Subcutaneous abdominal adipose tissue (tissue), 5 donors: Measurements from ENCODE around the gene SH3PXD2A.

ENCODE experiments used
- H3K27ac ChIP-seq: one replicate; pipeline ENCODE4 v1.7.0; 2013; ENCODE audit warnings: low read depth, mild to moderate bottlenecking, inconsistent platforms, low read length, moderate library complexity
- H3K27me3 ChIP-seq, 5 donors: one replicate each; pipeline ENCODE4 v1.7.0; 2013; ENCODE audit warnings: low read length in 5 of 5, inconsistent platforms in 1 of 5; ENCODE audit not compliant: control insufficient read depth in 5 of 5, insufficient read depth in 4 of 5
- H3K36me3 ChIP-seq, 5 donors: one replicate each; pipeline ENCODE4 v1.7.0; 2013; ENCODE audit warnings: low read length in 5 of 5; ENCODE audit not compliant: control insufficient read depth in 5 of 5, insufficient read depth in 5 of 5
- H3K4me1 ChIP-seq, 5 donors: one replicate each; pipeline ENCODE4 v1.7.0; 2013; ENCODE audit warnings: low read length in 5 of 5, mild to moderate bottlenecking in 3 of 5, moderate library complexity in 1 of 5; ENCODE audit not compliant: control insufficient read depth in 5 of 5, insufficient read depth in 5 of 5
- H3K4me3 ChIP-seq, 5 donors: one replicate each; pipeline ENCODE4 v1.7.0; 2013; ENCODE audit warnings: low read length in 5 of 5, low read depth in 1 of 5
- H3K9ac ChIP-seq, 5 donors: one replicate each; pipeline ENCODE4 v1.7.0; 2013; ENCODE audit warnings: low read length in 5 of 5, mild to moderate bottlenecking in 4 of 5, moderate library complexity in 3 of 5
- H3K9me3 ChIP-seq, 5 donors: one replicate each; pipeline ENCODE4 v1.7.0; 2013; ENCODE audit warnings: low read length in 5 of 5; ENCODE audit not compliant: control insufficient read depth in 5 of 5
- donor health status: healthy.
- donor health status: healthy.
- donor health status: healthy.
- donor health status: healthy.
- donor health status: healthy.

The SH3PXD2A gene

DNA sequence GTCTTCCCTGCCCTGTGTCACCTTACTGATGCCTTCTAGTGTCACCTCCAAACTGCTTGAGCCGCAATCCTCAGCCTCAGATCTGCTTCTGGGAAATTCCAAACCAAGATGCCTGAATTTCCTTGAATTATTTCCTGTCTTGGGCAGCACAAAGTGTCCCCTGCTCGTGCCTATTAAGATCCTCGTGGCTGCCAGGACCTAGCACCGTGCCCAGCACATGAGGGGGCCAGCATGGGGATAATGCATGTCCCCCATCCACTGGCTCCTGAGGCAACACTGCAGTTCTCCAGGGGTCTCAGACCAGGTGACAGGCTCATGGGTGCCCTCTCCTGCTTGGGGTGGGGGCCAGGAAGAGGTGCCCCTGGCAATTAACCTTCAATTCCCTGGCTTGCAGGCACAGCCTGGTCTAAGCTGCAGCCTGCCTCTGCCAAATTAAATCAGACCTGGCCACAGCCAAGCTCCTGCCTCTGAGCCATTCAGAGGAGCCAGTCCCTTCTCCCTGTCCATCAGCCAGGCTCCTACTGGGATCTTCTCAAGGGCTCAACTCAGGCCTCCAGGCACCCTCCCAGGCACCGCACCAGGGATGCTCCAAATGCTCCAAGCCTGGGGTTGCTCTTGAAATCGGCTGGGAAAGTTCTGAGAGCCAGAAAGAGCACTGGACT lies 146.6 kb downstream of the SH3PXD2A start:
- no peaks in the 10 kb centered on the region for H3K9me3 ChIP-seq
- H3K4me1 ChIP-seq: no peaks in the 10 kb centered on the region
- no peak overlapping the region for H3K4me3 ChIP-seq
- no peak overlapping the region for H3K27ac ChIP-seq
- H3K27me3 ChIP-seq: peaks cover 0 to 4% (median 0%) of the 10 kb centered on the region in 5 donors
- H3K9ac ChIP-seq: no peak overlapping the region
- no peaks in the 10 kb centered on the region for H3K36me3 ChIP-seq

DNA sequence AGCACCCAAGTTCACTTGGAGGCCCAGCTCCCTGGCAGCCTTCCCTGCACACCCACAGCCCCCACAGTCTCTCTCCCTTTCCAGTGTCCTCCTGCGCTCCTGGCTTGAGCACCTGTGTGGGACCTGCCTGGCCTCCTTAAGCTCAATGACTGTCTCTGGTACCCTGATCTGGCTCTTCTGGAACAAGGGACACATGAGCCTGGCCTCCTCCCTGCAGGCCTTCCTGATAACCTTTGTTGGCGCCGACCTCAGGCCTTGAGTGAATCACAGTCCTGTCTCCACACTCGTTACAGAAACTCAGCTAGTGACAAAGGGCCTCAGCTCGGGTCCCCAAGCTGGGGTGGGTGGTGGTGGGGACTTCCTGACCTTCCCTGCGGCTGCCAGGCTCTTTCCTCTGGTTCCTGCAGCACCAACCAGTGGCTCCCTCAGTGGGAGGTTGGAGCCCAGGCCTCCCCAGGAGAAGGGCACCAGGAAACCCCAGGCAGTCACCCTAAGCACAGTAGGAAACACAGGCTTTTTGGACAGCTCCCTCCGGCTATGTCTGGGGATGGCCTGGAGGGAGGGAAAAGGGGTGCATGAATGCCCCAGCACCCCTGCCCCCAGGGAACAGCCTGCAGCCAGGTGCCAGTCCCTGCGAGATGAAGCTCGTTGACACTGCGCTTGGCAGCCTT lies 147.3 kb downstream of the SH3PXD2A start:
- Histone ChIP-seq H3K27ac (no peak overlapping the region), H3K9ac (no peak overlapping the region), H3K4me1 (no peaks in the 10 kb centered on the region)

DNA sequence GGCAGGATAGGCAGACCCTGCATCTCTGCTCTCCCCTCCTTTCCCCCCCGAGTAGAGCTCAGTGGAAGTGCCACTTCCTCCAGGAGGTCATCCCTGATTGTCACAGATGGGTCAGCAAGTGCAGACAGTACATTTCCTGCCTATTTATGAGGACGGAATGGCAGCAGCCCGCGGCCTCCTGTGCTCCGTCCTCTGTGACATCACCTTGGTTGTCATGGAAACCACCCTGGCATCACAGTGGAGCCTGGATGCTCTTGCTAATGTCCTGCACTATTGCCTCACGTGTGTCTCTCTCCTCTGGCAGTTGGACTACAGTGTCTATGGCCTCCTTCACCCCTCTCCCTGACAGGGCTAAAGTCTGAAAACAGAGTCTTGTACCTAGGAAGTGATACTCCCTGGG lies 148.6 kb downstream of the SH3PXD2A start:
- H3K36me3 ChIP-seq: no peaks in the 10 kb centered on the region

More for the DNA sequence above, 147.3 kb downstream of the SH3PXD2A start:
- no peak overlapping the region for H3K4me3 ChIP-seq
- peaks cover 0 to 4% (median 0%) of the 10 kb centered on the region in 5 donors for H3K27me3 ChIP-seq
- no peaks in the 10 kb centered on the region for H3K36me3 ChIP-seq
- no peaks in the 10 kb centered on the region for H3K9me3 ChIP-seq

DNA sequence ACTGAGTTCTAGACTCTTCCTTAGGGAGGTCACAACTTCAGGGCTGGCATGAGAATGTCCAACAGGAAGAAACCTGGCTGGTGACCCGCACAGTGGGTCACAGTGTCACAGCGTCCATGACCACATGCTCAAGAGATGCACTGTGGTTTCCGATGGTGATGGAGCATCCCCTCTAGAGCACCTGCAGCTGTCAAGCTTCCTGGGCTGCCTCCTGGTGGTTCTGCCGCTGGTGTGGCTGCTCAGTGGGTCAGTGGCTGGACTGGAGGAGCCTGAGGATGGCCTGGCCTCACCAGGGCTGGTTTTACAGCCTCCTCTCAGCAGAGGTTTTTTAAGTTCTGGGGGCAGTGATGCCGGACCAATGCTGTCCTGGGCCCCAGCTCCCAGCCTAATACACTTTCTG lies 149.3 kb downstream of the SH3PXD2A start:
- Histone ChIP-seq H3K4me1 (no peaks in the 10 kb centered on the region), H3K27me3 (peaks cover 0 to 2% (median 0%) of the 10 kb centered on the region in 5 donors), H3K9me3 (no peaks in the 10 kb centered on the region), H3K9ac (no peak overlapping the region), H3K27ac (no peak overlapping the region), H3K36me3 (no peaks in the 10 kb centered on the region), H3K4me3 (no peak overlapping the region)

More for the DNA sequence above, 148.6 kb downstream of the SH3PXD2A start:
- Histone ChIP-seq H3K27me3 (peaks cover 0 to 4% (median 0%) of the 10 kb centered on the region in 5 donors), H3K4me3 (no peak overlapping the region), H3K4me1 (no peaks in the 10 kb centered on the region), H3K9me3 (no peaks in the 10 kb centered on the region), H3K27ac (no peak overlapping the region), H3K9ac (no peak overlapping the region)

GRCh38 chr10:103703941-103704919 lies 151.1 kb downstream of the SH3PXD2A start:
- Histone ChIP-seq H3K36me3 (peaks cover 0 to 4% (median 0%) of the 10 kb centered on the region in 5 donors), H3K27ac (no peak overlapping the region), H3K4me1 (no peaks in the 10 kb centered on the region), H3K4me3 (no peak overlapping the region), H3K27me3 (no peaks in the 10 kb centered on the region), H3K9me3 (no peaks in the 10 kb centered on the region), H3K9ac (no peak overlapping the region)

DNA sequence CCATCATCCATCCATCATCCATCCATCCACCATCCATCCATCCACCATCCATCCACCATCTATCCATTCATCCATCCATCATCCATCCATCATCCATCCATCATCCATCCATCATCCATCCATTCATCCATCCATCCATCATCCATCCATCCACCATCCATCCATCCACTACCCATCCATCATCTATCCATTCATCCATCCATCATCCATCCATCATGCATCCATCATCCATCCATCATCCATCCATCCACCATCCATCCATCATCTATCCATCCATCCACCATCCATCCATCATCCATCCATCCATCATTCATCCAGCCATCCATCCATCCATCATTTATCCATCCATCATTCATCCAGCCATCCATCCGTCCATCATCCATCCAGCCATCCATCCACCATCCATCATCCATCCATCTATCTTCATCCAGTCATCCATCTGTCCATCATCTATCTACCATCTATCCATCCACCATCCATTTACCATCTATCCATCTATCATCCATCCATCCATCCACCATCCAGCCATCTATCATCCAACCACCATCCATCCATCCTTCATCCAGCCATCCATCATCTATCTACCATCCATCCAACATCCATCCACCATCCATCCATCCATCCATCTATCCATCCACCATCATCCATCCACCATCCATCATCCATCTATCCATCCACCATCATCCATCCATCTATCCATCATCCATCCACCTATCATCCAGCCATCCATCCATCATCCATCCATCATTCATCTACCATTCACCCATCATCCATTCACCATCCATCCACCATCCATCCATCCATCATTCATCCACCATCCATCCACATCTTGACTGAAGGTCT lies 153.8 kb downstream of the SH3PXD2A start:
- Histone ChIP-seq H3K27me3 (no peaks in the 10 kb centered on the region), H3K36me3 (peaks cover 0 to 8% (median 0%) of the 10 kb centered on the region in 5 donors), H3K9ac (no peak overlapping the region), H3K4me3 (no peak overlapping the region), H3K9me3 (no peaks in the 10 kb centered on the region), H3K27ac (no peak overlapping the region), H3K4me1 (peaks cover 0 to 8% (median 6%) of the 10 kb centered on the region in 5 donors)

GRCh38 chr10:103700436-103700715 lies 155.0 kb downstream of the SH3PXD2A start:
- Histone ChIP-seq H3K4me1 (peaks cover 2 to 20% (median 18%) of the 10 kb centered on the region in 5 donors), H3K27ac (no peak overlapping the region), H3K9me3 (no peaks in the 10 kb centered on the region), H3K36me3 (peaks cover 0 to 8% (median 0%) of the 10 kb centered on the region in 5 donors), H3K27me3 (no peaks in the 10 kb centered on the region), H3K4me3 (no peak overlapping the region), H3K9ac (no peak overlapping the region)

DNA sequence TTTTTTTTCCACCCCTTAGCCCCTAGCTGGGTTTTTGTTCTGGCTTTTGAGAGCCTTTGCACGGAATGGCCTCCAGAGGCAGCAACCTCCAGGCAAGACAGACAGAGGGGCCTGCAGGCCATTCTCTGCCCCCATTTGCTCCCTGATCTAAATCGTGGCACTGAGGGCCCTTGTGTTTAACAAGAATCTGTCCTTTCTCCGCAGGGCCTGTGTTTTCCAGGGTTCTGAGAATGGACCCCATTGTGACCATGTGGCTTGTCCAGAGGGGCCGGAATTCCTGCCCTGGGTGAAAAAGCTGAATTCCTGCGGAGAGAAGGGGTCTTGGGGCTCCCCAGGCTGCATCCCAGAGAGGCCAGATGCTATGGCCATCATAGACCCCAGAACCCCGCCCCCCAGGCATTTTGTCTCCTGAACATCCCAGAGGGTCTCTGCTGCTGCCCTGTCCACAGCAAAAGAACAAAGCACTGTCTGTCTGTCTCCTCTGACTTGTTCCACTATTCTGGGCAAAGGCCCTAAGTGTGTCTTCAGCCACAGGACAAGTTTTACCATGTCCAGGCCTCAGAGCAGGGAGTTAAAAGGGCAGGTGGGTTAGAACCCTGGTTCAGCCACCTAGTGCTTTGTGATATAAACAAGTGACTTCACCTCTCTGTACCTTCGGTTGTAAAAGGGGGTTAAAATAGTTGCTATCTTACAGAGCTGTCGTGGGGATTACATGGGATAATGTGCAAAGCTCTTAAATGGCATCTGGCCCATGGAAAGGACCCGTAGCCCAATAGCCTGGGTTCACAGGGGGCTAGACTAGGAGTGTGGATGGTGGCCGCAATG lies 155.6 kb downstream of the SH3PXD2A start:
- Histone ChIP-seq H3K4me1 (peaks cover 2 to 24% (median 18%) of the 10 kb centered on the region in 5 donors), H3K36me3 (peaks cover 0 to 8% (median 0%) of the 10 kb centered on the region in 5 donors), H3K4me3 (no peak overlapping the region), H3K9ac (no peak overlapping the region), H3K27me3 (no peaks in the 10 kb centered on the region), H3K27ac (no peak overlapping the region), H3K9me3 (no peaks in the 10 kb centered on the region)

GRCh38 chr10:103698266-103698665 lies 157.1 kb downstream of the SH3PXD2A start:
- Histone ChIP-seq H3K4me1 (peaks cover 2 to 28% (median 26%) of the 10 kb centered on the region in 5 donors), H3K27ac (no peak overlapping the region), H3K9ac (no peak overlapping the region)

More at GRCh38 chr10:103698266-103698665, 157.1 kb downstream of the SH3PXD2A start:
- Histone ChIP-seq H3K4me3 (no peak overlapping the region), H3K27me3 (peaks cover 0 to 6% (median 6%) of the 10 kb centered on the region in 5 donors), H3K9me3 (no peaks in the 10 kb centered on the region), H3K36me3 (peaks cover 0 to 8% (median 0%) of the 10 kb centered on the region in 5 donors)
